Lung (tissue), 12 donors: ENCODE results near the gene UNC5C. TPM values are rescaled to one million over a fixed set of nuclear protein-coding genes. Genes with fewer than 3 reads are reported as not detected.

ENCODE experiments used
- ATAC-seq: fragments of 200-7000 bp; cut with Tn5 transposase; one replicate; pipeline ENCODE4 v1.9.1; 2020; ENCODE audit warnings: moderate number of reproducible peaks; ENCODE audit not compliant: insufficient read depth, low FRiP score
- DNase-seq, 3 donors: peaks; one replicate each; pipeline ENCODE4 v3.0.0-alpha.2; 2013 to 2017
- H3K27ac ChIP-seq, 2 donors: one replicate each; pipeline ENCODE4 v1.5.1; 2013; ENCODE audit warnings: mild to moderate bottlenecking in 2 of 2, moderate library complexity in 2 of 2, control low read depth in 1 of 2, inconsistent platforms in 1 of 2, low read depth in 1 of 2, low read length in 1 of 2
- H3K27me3 ChIP-seq, 3 donors: one replicate each; pipeline ENCODE4 v1.5.1; 2013; ENCODE audit warnings: low read length in 2 of 3; ENCODE audit not compliant: control insufficient read depth in 3 of 3, insufficient read depth in 3 of 3
- H3K36me3 ChIP-seq, 4 donors: one replicate each; pipeline ENCODE4 v1.5.1; 2013; ENCODE audit warnings: low read length in 4 of 4, mild to moderate bottlenecking in 1 of 4, moderate library complexity in 1 of 4; ENCODE audit not compliant: control insufficient read depth in 4 of 4, insufficient read depth in 4 of 4
- H3K4me1 ChIP-seq, 5 donors: one replicate each; pipeline ENCODE4 v1.5.1; 2013; ENCODE audit warnings: low read length in 5 of 5, mild to moderate bottlenecking in 2 of 5, moderate library complexity in 1 of 5; ENCODE audit not compliant: control insufficient read depth in 5 of 5, insufficient read depth in 5 of 5
- H3K4me3 ChIP-seq: one replicate; pipeline ENCODE4 v1.5.1; 2013; ENCODE audit warnings: mild to moderate bottlenecking, control low read depth, moderate library complexity
- H3K9ac ChIP-seq, 2 donors: one replicate each; pipeline ENCODE4 v1.5.1; 2013; ENCODE audit warnings: low read length in 2 of 2, control low read depth in 1 of 2; ENCODE audit not compliant: insufficient read depth in 1 of 2
- H3K9me3 ChIP-seq, 4 donors: one replicate each; pipeline ENCODE4 v1.5.1; 2013; ENCODE audit warnings: low read length in 3 of 4, mild to moderate bottlenecking in 1 of 4, moderate library complexity in 1 of 4; ENCODE audit not compliant: control insufficient read depth in 4 of 4, insufficient read depth in 3 of 4
- WGBS, 2 donors: extraction: QIAGEN DNeasy Blood & Tissue Kit; methylation state at CpG; one replicate each; pipeline ENCODE4 v1.1.7; 2013; 5-methylcytosine and 5-hydroxymethylcytosine counted together
- polyA plus RNA-seq, 2 donors: library from polyadenylated mRNA; stranded (reverse); fragments of 200-250 nt; gene quantifications; one replicate each; pipeline ENCODE4 v1.2.1, GENCODE V29; 2013
- total RNA-seq, 2 donors: library from RNA; depleted of rRNA in 1 of 2; stranded (reverse); fragments of >200 nt in 1 of 2; gene quantifications; one replicate each; pipeline ENCODE4 v1.2.1, GENCODE V29; 2014 to 2021
- TF ChIP-seq, protein P1 (sequence below): IDR thresholded peaks from 2 replicates; pipeline ENCODE4 v1.5.1; 2012; ENCODE audit warnings: mild to moderate bottlenecking; ENCODE audit errors: control extremely low read depth, extremely low read depth
- donor health status: control.
- donor health status: control.
- donor health status: Bipolar disorder and iron deficiency.
- donor health status: healthy.
- donor health status: DM: yes; HTN: yes; CAD: no.

UNC5C gene
- total and polyA plus RNA-seq, 4 donors = 0.55 to 27.9 (median 3.8) TPM

DNA sequence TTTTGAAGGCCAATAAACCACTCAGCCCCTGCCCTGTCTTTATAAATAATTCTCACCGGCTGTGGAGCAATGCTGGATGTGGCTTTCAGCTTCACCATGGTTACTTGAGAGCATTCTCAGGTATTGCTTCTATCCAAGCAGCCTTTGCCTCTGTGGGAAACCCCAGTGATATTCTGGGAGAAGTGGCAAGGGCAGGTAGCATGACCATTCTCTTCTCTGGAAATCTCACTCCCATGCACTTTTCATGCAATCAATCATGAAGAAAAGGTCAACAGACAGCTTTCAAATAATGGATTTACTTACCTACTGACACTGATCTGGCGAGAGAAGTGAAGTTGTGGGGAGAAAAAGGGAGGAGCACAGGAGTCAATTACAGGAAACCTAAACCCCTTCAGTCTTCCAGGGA lies 49.5 kb downstream of the UNC5C start:
- WGBS, 2 donors = 68 to 74% methylated on average over 2 of the region's 2 CpGs
- TF ChIP-seq, protein P1, sequence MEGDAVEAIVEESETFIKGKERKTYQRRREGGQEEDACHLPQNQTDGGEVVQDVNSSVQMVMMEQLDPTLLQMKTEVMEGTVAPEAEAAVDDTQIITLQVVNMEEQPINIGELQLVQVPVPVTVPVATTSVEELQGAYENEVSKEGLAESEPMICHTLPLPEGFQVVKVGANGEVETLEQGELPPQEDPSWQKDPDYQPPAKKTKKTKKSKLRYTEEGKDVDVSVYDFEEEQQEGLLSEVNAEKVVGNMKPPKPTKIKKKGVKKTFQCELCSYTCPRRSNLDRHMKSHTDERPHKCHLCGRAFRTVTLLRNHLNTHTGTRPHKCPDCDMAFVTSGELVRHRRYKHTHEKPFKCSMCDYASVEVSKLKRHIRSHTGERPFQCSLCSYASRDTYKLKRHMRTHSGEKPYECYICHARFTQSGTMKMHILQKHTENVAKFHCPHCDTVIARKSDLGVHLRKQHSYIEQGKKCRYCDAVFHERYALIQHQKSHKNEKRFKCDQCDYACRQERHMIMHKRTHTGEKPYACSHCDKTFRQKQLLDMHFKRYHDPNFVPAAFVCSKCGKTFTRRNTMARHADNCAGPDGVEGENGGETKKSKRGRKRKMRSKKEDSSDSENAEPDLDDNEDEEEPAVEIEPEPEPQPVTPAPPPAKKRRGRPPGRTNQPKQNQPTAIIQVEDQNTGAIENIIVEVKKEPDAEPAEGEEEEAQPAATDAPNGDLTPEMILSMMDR = no peak
- no peak overlapping the region for H3K27ac ChIP-seq
- no peaks in the 10 kb centered on the region for H3K9me3 ChIP-seq
- peaks cover 0 to 10% (median 0%) of the 10 kb centered on the region in 5 donors for H3K4me1 ChIP-seq
- no peak for DNase-seq
- no peak overlapping the region for H3K4me3 ChIP-seq
- peaks cover 0 to 3% (median 0%) of the 10 kb centered on the region in 4 donors for H3K36me3 ChIP-seq
- no peak for ATAC-seq
- no peak overlapping the region for H3K9ac ChIP-seq
- H3K27me3 ChIP-seq = no peaks in the 10 kb centered on the region

GRCh38 chr4:95494186-95494585 lies 54.6 kb downstream of the UNC5C start:
- Histone ChIP-seq H3K9me3 (no peaks in the 10 kb centered on the region), H3K27ac (no peak overlapping the region), H3K4me1 (no peaks in the 10 kb centered on the region), H3K36me3 (peaks cover 0 to 6% (median 0%) of the 10 kb centered on the region in 4 donors), H3K27me3 (no peaks in the 10 kb centered on the region), H3K4me3 (no peak overlapping the region), H3K9ac (no peak overlapping the region)
- DNase-seq = peak in 2 of 3 donors; percentile 57 to 69
- no peak for ATAC-seq
- TF ChIP-seq, protein P1 = no peak

DNA sequence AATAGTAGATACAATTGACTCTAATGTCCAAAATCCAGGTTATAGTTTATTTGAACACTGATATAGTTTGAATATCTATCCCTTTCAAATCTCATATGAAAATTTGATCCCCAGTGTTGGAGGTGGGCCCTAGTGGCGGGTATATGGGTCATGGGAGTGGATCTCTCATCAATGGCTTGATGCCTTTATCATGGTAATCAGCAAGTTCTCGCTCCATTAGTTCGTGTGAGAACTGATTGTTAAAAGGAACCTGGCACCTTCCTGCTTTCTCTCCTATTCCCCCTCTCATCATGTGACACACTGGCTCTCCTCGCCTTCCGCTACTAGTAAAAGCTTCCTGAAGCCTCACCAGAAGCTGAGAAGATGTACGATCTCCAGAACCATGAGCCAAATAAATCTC lies 70.1 kb downstream of the UNC5C start:
- Histone ChIP-seq H3K9ac (no peak overlapping the region), H3K4me1 (no peaks in the 10 kb centered on the region), H3K4me3 (no peak overlapping the region), H3K27me3 (no peaks in the 10 kb centered on the region), H3K9me3 (peaks cover 0 to 5% (median 1%) of the 10 kb centered on the region in 4 donors), H3K27ac (no peak overlapping the region), H3K36me3 (no peaks in the 10 kb centered on the region)
- 89 to 92% methylated on average over 6 of the region's 6 CpGs for WGBS, 2 donors
- TF ChIP-seq, protein P1 = no peak
- no peak for ATAC-seq
- DNase-seq = no peak

GRCh38 chr4:95476121-95476520 lies 72.7 kb downstream of the UNC5C start:
- Histone ChIP-seq H3K4me3 (no peak overlapping the region), H3K9me3 (peaks cover 0 to 5% (median 1%) of the 10 kb centered on the region in 4 donors), H3K36me3 (no peaks in the 10 kb centered on the region), H3K4me1 (no peaks in the 10 kb centered on the region), H3K27me3 (no peaks in the 10 kb centered on the region), H3K9ac (no peak overlapping the region), H3K27ac (no peak overlapping the region)
- WGBS, 2 donors = 83 to 94% methylated on average over 1 of the region's 1 CpG
- TF ChIP-seq, protein P1 = no peak
- ATAC-seq (no peak), DNase-seq (no peak)
